ENCODE results near the gene LRRC4C. TPM values are rescaled to one million over a fixed set of nuclear protein-coding genes. Genes with fewer than 3 reads are reported as not detected.

Gene LRRC4C
- polyA plus RNA-seq, 1 experiment: not detected

- no peak for DNase-seq (ENCODE audit: low read depth)
- no peak for TF ChIP-seq CTCF (IDR thresholded peaks at IDR 0.05; ENCODE audit: insufficient read depth, low read depth, low read length)
- Histone ChIP-seq H3K36me3 (ENCODE audit: control insufficient read depth, insufficient read depth, low read length) (no peaks in the 10 kb centered on the region), H3K4me3 (ENCODE audit: low read depth, low read length) (no peak overlapping the region), H3K27me3 (ENCODE audit: control insufficient read depth, insufficient read depth, low read length) (no peaks in the 10 kb centered on the region)
- ChIA-PET CTCF (no interaction called here), POLR2A (no interaction called here)
These were observed 1329.0 kb downstream of the LRRC4C start for GRCh38 chr11:40130427-40130826.

DNA sequence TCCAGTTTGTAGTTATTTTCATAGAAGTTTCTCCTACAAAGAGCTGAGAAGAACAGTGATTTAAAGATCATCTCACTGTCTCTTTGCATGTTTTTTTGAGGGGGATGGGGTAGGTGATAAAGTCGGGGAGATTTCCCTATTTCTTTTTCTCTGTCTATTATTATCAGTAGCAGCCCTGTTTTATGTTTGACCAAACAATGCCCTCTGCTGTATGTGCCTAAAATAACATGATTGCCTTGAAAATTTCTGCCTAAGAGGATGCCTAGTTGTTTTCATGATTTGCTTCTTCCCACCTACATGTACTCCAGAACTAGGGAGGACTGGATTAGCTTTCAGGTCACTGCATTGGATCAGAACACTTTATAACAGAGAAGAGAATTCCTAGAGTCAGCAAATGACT is 1330.2 kb downstream of the LRRC4C start:
- DNase-seq (ENCODE audit: low read depth): no peak
- no peaks in the 10 kb centered on the region for H3K36me3 ChIP-seq (ENCODE audit: control insufficient read depth, insufficient read depth, low read length)
- H3K27me3 ChIP-seq (ENCODE audit: control insufficient read depth, insufficient read depth, low read length): no peaks in the 10 kb centered on the region
- TF ChIP-seq CTCF (IDR thresholded peaks at IDR 0.05; ENCODE audit: insufficient read depth, low read depth, low read length): no peak
- POLR2A ChIA-PET: no interaction called here
- CTCF ChIA-PET: no interaction called here
- no peak overlapping the region for H3K4me3 ChIP-seq (ENCODE audit: low read depth, low read length)

- TF ChIP-seq CTCF (IDR thresholded peaks at IDR 0.05; ENCODE audit: insufficient read depth, low read depth, low read length): no peak
- no peaks in the 10 kb centered on the region for H3K27me3 ChIP-seq (ENCODE audit: control insufficient read depth, insufficient read depth, low read length)
- no peaks in the 10 kb centered on the region for H3K36me3 ChIP-seq (ENCODE audit: control insufficient read depth, insufficient read depth, low read length)
- ChIA-PET CTCF (no interaction called here), POLR2A (no interaction called here)
- DNase-seq (ENCODE audit: low read depth): no peak
- H3K4me3 ChIP-seq (ENCODE audit: low read depth, low read length): no peak overlapping the region
These were observed 1334.4 kb downstream of the LRRC4C start for GRCh38 chr11:40125054-40125453.

GRCh38 chr11:40119661-40120060 is 1339.8 kb downstream of the LRRC4C start:
- Histone ChIP-seq H3K4me3 (ENCODE audit: low read depth, low read length) (no peak overlapping the region), H3K36me3 (ENCODE audit: control insufficient read depth, insufficient read depth, low read length) (no peaks in the 10 kb centered on the region), H3K27me3 (ENCODE audit: control insufficient read depth, insufficient read depth, low read length) (no peaks in the 10 kb centered on the region)
- CTCF ChIA-PET: interaction anchor here (0.6 kb wide), 1 partner anchor 1260 kb away, joined by 3 read pairs; no protein-coding TSS in a partner anchor
- no peak for TF ChIP-seq CTCF (IDR thresholded peaks at IDR 0.05; ENCODE audit: insufficient read depth, low read depth, low read length)
- no peak for DNase-seq (ENCODE audit: low read depth)
- POLR2A ChIA-PET: no interaction called here

DNA sequence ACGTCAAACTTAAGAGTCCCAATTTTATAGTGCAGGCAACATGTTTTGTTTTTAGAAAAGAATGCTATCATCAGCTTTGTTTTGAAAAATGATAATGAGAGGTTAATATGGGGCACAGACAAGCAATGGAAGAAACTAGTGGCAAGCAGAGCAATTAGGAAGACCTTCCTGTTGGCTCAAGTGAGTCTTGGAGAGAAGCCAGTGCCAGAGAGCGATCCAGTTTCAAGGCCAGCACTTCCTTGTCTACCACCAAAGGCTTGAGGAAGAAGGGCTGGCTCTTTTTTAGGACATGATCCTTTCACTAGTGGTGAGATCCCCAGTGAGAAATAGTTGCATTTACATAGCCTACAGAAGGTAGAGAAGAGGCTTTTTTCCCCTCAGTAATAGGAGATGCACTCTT is 1340.7 kb downstream of the LRRC4C start:
- no peak overlapping the region for H3K4me3 ChIP-seq (ENCODE audit: low read depth, low read length)
- ChIA-PET POLR2A (no interaction called here), CTCF (no interaction called here)
- TF ChIP-seq CTCF (IDR thresholded peaks at IDR 0.05; ENCODE audit: insufficient read depth, low read depth, low read length): no peak
- no peaks in the 10 kb centered on the region for H3K27me3 ChIP-seq (ENCODE audit: control insufficient read depth, insufficient read depth, low read length)
- no peaks in the 10 kb centered on the region for H3K36me3 ChIP-seq (ENCODE audit: control insufficient read depth, insufficient read depth, low read length)
- DNase-seq (ENCODE audit: low read depth): no peak

Data from BJ (cell line).